Parathyroid adenoma (tissue), 2 donors: ENCODE measurements around the gene OTOR.

Experiments
- H2AFZ ChIP-seq: fragments of 300-600 bp; sonication (generic); one replicate; pipeline ENCODE4 v1.7.0; 2017; ENCODE audit warnings: antibody characterized with exemption, mild to moderate bottlenecking
- H3K27ac ChIP-seq: fragments of 300-600 bp; sonication (generic); one replicate; pipeline ENCODE4 v1.7.0; 2017
- H3K27me3 ChIP-seq: fragments of 300-600 bp; sonication (generic); one replicate; pipeline ENCODE4 v1.7.0; 2017; ENCODE audit warnings: low read length; ENCODE audit not compliant: control insufficient read depth, insufficient read depth
- H3K36me3 ChIP-seq: fragments of 300-600 bp; sonication (generic); one replicate; pipeline ENCODE4 v1.7.0; 2017; ENCODE audit warnings: low read length; ENCODE audit not compliant: control insufficient read depth, insufficient read depth
- H3K4me1 ChIP-seq: fragments of 300-600 bp; sonication (generic); one replicate; pipeline ENCODE4 v1.7.0; 2017; ENCODE audit warnings: control low read depth
- H3K4me2 ChIP-seq: fragments of 300-600 bp; sonication (generic); one replicate; pipeline ENCODE4 v1.7.0; 2017; ENCODE audit warnings: low read length
- H3K4me3 ChIP-seq: fragments of 300-600 bp; sonication (generic); one replicate; pipeline ENCODE4 v1.7.0; 2017; ENCODE audit warnings: low read depth, low read length
- H3K79me2 ChIP-seq: fragments of 300-600 bp; sonication (generic); one replicate; pipeline ENCODE4 v1.7.0; 2017; ENCODE audit warnings: control low read depth
- H3K9ac ChIP-seq: fragments of 300-600 bp; sonication (generic); one replicate; pipeline ENCODE4 v1.7.0; 2017; ENCODE audit warnings: mild to moderate bottlenecking
- H3K9me3 ChIP-seq: fragments of 300-600 bp; sonication (generic); one replicate; pipeline ENCODE4 v1.7.0; 2017; ENCODE audit warnings: low read length; ENCODE audit not compliant: control insufficient read depth
- TF ChIP-seq, protein P1 (sequence below): fragments of 300-600 bp; sonication (generic); IDR thresholded peaks from one replicate; pipeline ENCODE4 v1.7.0; 2017; ENCODE audit warnings: antibody characterized with exemption, mild to moderate bottlenecking
- donor health status: primary hyperparathyroidism.

OTOR gene

DNA sequence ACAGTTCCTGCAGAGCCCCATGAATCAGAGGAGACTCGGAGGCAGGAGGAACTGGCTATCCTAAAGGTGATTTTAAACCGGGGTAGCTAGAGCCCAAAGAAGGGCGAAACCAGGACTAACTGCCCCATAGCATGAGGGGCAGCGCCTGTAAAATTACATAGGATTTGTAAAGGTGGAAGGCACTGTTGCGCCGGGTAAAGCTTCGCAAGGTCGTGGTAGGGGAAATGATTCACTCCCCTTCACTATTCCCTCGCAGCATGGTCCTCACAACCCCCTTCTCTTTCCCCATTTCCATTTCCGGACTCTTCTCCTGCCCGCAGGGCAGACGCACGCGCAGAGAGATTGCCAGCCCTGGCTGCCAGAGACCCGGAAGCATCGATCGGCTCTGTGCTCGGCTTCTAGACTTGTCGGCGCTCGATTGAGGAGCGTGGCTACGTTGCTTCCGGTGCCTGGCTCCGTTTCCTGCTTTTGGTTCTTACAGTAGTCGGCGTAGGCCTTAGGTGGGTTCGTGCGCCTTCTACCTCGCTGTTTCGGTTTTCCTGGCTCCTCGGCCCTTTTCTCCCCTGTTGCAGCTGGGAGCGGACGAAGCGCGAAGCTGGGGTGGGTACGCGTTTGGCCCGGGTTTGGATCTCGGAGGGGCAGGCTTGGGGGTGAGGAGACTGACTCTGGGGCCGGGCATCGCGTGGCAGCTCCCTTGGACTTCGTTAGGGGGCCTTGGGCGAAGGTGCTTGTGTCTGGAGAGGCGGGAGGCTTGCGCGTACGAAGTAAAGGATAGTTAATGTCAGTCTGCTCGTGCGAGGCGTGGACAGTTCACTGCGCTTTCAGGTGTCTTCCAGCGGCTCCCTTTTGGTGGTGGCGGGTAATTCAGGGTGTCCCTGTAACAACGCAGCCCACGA, 18.3 kb upstream of the OTOR start, which contains the start of gene SNRPB2:
Gene SNRPB2, plus strand, starts transcription at position 462 of the 896 bp plus-strand sequence. CDS start 1,677 bp downstream, outside the sequence.
- Histone ChIP-seq H3K9ac (peak within 1 kb of the TSS; percentile 90), H3K36me3 (no peaks in the 10 kb centered on the region), H3K4me2 (peak within 1 kb of the TSS; percentile 92), H3K27ac (peak within 1 kb of the TSS; percentile 76), H3K4me3 (peak within 1 kb of the TSS; percentile 83), H3K27me3 (no peaks in the 10 kb centered on the region), H3K9me3 (no peaks in the 10 kb centered on the region), H3K79me2 (peaks cover 17% of the 10 kb centered on the region), H3K4me1 (no peaks in the 10 kb centered on the region), H2AFZ (peak within 1 kb of the TSS; percentile 95)
- TF ChIP-seq, protein P1, sequence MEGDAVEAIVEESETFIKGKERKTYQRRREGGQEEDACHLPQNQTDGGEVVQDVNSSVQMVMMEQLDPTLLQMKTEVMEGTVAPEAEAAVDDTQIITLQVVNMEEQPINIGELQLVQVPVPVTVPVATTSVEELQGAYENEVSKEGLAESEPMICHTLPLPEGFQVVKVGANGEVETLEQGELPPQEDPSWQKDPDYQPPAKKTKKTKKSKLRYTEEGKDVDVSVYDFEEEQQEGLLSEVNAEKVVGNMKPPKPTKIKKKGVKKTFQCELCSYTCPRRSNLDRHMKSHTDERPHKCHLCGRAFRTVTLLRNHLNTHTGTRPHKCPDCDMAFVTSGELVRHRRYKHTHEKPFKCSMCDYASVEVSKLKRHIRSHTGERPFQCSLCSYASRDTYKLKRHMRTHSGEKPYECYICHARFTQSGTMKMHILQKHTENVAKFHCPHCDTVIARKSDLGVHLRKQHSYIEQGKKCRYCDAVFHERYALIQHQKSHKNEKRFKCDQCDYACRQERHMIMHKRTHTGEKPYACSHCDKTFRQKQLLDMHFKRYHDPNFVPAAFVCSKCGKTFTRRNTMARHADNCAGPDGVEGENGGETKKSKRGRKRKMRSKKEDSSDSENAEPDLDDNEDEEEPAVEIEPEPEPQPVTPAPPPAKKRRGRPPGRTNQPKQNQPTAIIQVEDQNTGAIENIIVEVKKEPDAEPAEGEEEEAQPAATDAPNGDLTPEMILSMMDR: peak; percentile 6

DNA sequence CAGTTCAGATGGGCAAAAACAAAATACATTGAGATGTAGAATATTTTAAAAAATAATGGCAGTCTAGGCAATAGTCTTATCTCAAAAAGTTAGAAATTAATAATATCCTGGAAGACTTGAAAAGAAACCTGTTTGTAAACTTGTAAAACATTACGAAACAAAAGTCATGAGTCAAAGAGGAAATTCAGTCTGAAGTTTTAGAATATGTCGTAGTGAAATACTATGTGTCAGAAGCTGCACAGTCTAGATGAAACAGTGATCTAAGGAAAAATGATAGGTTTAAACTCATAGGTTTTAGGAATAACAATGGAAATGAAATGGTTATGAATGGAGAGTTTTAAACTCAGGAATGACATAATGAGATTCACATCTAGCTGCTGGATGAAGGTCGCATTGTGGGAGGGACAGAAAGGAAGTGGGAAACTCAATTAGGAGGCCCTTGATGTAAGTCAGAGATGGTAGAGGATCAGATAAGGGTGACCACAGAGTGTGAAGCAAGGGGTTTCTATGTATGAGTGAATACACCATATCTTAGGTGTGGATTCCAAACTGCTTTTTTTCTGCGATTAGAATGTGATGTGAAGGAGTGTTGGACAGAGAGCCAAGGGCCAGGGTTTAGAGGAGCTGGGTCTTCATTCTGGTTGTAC, 15.5 kb upstream of the OTOR start:
- Histone ChIP-seq H3K79me2 (peaks cover 17% of the 10 kb centered on the region), H2AFZ (no peak overlapping the region), H3K27ac (no peak overlapping the region), H3K27me3 (no peaks in the 10 kb centered on the region), H3K4me2 (no peak overlapping the region), H3K36me3 (no peaks in the 10 kb centered on the region), H3K4me3 (no peak overlapping the region), H3K9me3 (no peaks in the 10 kb centered on the region), H3K4me1 (no peaks in the 10 kb centered on the region), H3K9ac (no peak overlapping the region)
- TF ChIP-seq, protein P1: no peak

GRCh38 chr20:16740365-16741072, 7.6 kb upstream of the OTOR start:
- Histone ChIP-seq H2AFZ (no peak overlapping the region), H3K27ac (no peak overlapping the region), H3K27me3 (no peaks in the 10 kb centered on the region), H3K79me2 (no peaks in the 10 kb centered on the region), H3K36me3 (no peaks in the 10 kb centered on the region), H3K4me2 (no peak overlapping the region), H3K9ac (no peak overlapping the region), H3K9me3 (no peaks in the 10 kb centered on the region), H3K4me1 (no peaks in the 10 kb centered on the region), H3K4me3 (no peak overlapping the region)
- TF ChIP-seq, protein P1: no peak

DNA sequence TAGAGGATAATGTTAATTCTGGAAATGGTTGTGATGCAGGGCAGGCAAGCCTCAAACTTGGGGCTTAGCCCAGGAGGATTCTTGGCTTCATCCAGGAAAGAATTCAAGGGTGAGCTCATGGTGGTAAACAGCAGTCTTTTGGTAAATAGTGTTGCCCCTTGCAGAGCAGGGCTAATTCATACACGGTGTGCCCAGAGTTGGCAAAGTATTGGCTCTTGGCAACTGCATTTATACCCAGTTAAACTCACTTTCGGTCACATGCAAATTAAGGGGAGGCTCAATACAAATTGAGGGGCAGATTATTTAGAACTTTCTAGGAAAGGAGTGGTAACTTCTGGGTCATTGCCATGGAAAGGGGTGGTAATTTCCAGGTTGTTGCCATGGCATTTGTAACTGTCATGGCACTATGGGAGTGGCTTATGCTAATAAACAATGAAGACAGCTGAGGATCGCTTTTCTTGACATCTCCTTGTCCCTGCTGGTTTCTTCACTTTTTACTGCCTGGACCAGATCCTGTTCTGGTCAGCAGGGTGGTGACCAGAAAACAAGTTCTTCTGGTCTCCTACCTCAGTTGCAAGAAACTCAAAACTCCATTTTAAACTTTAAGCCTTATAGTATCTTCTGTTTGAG, 3.9 kb upstream of the OTOR start:
- no peak overlapping the region for H3K9ac ChIP-seq
- no peak overlapping the region for H2AFZ ChIP-seq
- no peaks in the 10 kb centered on the region for H3K27me3 ChIP-seq
- no peak overlapping the region for H3K4me3 ChIP-seq
- no peaks in the 10 kb centered on the region for H3K9me3 ChIP-seq
- TF ChIP-seq, protein P1: no peak
- H3K4me2 ChIP-seq: no peak overlapping the region
- no peaks in the 10 kb centered on the region for H3K79me2 ChIP-seq
- no peaks in the 10 kb centered on the region for H3K4me1 ChIP-seq
- no peaks in the 10 kb centered on the region for H3K36me3 ChIP-seq
- no peak overlapping the region for H3K27ac ChIP-seq
